ENCODE data around the gene SLC11A1.

Gene SLC11A1

DNA sequence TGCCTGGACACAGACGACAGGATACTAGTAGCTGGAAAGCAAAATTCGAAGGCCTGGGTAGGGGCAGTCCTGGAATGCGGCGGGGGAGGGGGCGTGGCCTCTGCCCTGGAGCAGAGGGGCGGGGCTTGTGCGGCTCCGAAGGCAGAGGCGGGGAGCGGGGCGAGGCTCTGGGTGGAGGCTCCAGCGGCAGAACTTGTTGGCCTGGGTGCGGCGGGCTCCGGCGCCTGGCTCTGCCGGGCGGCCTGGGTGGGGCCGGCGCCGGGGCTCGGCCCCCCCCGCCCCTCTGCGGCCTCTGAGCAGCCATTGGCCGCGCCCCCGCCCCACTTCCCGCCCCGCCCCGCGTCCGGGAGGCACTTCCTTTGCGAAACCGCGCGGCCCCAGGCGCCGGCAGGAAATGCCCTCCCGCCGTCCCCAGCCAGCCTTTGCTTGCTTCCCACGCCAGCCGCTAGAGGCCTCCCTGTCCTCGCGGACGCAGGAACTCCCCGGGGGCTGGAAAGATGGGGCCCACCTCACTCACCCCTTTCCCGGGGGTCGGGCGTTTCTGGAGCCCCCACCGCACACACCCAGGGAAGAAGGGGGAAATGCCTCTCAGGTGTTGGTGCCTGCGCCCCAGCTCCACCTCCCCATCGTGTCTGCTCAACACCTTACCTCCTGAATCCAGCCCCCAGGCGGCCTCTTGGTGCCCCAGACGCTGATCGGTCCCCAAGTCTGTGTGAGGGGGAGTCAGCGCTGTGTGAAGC is 24.3 kb downstream of the SLC11A1 start:
- peak; percentile 84 to 91 for DNase-seq

DNA sequence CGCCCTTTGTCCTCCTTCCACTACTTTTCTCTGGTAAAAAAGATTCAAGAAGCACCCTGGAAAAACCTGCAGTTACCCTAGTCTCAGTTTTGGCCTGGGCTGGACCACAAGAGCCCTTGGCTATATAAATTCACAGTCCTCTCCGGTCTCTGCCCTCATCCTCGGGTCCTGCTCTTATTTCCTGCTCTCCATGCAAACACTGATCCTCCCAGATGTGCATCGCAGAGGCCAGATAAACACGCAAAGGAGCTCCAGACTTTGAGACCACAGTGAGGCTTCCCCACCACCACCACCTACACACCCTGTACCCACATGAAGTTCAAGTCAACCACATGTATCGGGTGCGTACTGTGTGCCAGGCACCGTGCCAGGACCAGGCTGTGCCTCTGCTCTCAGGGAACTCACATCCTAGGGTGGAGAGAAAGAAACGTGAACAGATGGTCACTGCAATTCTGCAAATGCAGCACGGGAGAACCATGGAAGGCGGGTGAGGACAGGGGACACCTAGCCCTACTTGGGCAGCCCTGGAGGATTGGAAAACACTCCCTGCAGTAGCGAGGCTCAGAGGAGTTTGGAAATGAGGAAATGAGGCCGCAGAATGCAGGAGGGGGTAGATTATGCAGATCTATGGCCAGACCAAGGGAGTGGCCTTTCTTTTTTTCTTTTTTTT is 25.0 kb downstream of the SLC11A1 start:
- peak; percentile 45 to 78 for DNase-seq

DNA sequence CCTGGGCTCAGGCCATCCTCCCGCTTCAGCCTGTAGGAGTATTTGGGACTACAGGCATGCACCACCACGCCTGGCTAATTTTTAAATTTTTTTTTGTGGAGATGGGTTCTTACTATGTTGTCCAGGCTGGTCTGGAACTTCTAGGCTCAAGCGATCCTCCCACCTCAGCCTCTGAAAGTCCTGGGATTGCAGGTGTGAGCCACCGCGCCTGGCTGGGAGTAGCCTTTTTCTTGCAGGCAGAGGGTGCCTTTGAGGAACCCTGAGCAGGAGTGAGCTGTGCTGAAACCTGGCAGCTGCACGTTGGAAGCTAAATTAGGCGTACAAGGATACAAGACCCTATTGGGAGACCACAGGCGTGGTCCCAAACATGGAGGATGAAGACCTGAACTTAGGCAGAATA is 25.6 kb downstream of the SLC11A1 start:
- DNase-seq = no peak

DNA sequence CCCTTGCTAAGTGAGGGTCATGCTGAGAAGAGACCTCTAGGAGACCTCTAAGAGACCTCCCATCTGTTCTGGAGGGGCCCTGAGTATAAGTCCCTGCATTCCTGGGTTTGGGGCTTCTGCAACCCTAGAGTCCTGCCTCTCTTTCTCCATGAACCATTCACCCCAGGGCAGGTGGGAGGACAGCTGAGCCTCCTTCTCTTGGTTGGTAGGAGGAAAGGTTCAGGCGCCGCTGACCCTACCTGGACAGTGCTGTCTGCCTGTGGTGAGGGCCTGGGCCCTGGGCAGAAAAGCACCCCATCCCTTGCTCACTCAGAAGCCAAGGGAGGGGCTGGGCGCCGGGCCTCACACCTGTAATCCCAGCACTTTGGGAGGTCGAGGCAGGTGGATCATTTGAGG is 36.2 kb downstream of the SLC11A1 start:
- no peak for DNase-seq

DNA sequence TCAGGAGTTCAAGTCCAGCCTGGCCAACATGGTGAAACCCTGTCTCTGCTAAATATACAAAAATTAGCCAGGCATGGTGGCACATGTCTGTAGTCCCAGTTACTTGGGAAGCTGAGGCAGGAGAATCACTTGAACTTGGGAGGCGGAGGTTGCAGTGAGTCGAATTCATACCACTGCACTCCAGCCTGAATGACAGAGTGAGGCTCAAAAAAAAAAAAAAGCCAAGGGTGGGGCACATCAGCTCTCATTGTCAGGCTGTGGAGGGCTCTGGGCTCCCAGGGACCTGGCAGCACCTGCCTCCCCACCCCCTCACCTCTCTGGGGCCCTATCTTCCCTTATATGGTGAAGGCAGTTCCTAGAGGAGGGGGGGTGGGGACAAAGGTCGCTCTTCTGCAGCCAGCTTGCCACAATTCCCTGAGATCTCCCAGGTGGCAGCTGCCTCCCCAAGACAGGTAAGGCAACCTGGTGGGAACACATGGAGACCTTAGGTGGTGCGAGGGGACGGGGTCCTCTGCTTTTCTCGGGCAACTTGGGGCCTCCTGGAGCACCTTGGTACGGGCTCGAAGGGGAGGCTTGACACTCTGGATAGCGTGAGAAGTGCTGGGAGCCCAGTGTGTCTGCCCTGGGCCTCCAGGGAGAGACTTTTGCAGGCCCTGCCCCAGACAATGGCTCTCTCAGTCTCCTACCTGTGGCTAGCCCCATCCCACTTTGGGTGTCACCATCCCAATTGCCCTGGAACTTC is 36.8 kb downstream of the SLC11A1 start, which contains the start of gene VIL1:
VIL1 (plus strand) TSS at position 407 of the 742 bp plus-strand sequence. CDS start 4,656 bp downstream, outside the sequence.
- DNase-seq = no peak

DNA sequence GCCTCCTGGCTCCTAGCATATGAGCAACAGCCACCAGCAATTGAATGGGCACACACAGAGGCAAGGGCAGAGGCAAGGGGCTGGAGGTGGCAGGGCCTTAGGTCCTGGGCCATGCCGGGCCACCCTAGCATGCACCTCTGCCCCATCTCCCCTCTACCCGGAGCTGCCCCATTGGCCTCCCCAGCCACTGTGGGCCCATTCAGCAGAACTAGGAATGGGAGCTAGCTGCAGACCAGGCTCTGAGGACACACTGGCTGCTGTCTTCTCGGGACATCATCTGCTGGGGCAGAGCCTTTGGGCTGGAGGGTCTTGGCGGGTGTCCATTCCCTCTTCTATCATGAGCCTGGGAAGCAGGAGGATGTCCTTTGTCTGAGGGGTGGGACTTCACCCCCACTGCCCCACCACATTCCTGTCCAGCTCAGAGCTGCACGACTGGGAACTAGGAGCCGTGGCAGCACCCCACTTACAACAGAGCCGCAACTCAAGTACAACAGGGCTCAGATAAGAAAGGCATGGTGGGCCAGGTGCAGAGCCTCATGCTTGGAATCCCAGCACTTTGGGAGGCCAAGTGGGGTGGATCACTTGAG is 37.6 kb downstream of the SLC11A1 start:
- DNase-seq = no peak

DNA sequence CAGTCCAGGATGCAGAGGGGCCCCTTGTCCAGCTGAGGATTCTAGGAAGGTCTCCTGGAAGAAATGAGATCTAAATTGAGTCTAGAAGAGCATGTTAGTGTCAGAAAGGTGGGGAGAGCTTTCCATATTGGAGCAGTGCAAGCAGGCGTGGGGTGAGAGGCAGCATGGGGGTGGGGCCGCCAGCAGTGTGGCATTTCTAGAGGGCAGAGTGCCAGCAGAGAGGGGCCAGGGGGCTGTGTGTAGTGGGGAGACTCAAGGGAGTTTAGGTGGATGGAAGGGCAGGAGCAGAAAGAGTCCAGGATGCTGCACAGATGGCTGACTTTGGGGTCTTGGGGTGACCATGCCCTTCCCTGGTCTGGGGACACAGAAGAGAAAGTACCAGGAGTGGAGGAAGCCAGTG is 39.0 kb downstream of the SLC11A1 start:
- no peak for DNase-seq

DNA sequence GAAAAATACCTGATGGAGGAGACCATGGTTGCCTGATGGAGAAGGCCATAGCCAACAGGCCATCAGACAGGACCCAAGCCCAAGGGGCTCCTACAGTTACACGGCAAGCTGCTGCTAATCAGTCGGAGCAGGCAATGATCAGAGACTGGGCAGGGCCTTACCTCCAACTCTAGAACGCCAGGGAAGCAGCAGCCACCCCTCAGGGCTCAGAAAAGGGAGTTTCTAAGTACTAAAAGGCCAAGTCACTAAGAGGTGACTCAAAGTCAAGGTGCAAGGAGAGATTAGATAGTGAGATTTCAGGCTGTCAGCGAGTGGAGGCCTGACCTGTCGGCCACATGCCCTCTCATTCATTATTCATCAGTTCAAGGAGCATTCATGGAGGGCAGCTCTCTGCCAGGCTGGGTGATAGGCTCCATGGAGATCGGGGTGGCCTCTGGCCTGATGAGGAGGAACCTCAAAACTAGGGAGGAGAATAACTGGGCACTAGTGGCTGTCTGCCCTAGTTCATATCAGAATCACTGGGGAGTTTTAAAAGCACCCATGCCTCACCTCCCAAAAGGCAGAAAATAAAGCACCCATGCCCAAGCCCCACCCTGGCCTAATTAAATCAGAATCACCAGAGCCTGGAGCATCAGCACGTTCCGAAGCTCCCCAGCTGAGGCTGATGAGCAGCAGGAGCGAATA is 40.5 kb downstream of the SLC11A1 start:
- DNase-seq = no peak

DNA sequence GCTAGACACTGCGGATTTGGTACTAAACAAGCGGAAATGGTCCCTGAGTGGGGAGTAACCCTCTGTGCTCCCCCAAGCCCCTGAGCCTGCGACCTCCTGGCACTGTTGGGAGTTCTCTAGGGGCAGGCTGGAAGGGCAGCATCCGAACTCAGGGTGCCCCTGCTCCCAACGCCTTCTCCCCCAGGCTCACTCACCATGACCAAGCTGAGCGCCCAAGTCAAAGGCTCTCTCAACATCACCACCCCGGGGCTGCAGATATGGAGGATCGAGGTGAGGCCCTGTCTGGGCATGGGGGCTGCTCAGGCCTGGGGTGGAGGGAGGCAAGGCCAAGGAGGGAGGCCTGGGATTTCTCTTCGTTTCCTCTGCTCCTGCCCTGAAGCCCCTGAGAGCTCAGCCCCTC is 41.5 kb downstream of the SLC11A1 start:
- no peak for DNase-seq

DNA sequence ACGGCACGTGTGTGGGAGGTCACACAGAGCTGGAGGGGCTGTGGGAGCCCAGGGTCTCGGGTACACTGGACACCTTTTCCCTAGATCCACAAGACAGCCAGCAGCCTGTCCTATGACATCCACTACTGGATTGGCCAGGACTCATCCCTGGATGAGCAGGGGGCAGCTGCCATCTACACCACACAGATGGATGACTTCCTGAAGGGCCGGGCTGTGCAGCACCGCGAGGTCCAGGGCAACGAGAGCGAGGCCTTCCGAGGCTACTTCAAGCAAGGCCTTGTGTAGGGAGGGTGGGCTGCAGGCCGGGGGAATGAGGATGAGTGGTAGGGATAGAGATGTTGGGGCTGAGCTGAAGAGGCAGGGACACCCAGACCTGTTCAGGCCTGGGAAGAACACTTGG is 43.5 kb downstream of the SLC11A1 start:
- DNase-seq = no peak

DNA sequence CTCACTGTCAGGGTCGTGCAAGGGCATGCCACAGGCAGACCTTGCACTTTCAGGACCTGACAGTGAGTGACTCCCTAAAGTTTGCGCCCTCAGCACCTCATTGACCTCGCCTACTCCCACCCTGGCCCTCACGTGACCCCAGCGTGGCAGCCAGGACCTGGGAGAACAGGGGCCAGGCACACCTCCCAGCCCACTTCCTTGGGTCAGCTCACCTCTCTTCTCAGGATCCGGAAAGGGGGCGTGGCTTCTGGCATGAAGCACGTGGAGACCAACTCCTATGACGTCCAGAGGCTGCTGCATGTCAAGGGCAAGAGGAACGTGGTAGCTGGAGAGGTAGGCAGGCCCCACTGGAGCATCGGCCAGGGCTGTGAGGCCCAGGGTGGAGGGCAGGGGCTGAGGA is 45.7 kb downstream of the SLC11A1 start:
- DNase-seq = no peak

DNA sequence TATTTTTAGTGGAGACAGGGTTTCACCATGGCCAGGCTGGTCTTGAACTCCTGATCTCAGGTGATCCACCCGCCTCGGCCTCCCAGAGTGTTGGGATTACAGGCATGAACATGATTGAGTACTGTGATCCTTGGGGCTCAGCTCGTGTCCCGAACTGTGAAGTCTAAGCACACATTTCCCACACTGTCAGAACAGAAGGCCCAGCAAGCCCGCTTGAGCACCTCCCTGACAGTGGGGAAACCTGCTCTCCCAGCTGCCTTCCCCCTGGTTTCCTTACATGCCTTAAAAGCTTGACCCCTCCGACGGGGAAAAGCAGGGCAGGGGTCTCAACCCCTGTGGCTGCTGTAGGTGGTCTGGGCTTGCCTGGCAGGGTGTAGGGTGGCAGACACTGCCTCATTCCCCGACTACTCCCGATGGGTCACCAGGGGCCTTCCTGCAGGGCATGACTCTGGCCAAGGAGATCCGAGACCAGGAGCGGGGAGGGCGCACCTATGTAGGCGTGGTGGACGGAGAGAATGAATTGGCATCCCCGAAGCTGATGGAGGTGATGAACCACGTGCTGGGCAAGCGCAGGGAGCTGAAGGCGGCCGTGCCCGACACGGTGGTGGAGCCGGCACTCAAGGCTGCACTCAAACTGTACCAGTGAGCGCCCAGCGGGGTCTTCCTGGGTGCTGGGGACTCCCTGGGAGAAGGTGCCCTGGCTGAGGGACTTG is 46.9 kb downstream of the SLC11A1 start:
- DNase-seq = no peak

DNA sequence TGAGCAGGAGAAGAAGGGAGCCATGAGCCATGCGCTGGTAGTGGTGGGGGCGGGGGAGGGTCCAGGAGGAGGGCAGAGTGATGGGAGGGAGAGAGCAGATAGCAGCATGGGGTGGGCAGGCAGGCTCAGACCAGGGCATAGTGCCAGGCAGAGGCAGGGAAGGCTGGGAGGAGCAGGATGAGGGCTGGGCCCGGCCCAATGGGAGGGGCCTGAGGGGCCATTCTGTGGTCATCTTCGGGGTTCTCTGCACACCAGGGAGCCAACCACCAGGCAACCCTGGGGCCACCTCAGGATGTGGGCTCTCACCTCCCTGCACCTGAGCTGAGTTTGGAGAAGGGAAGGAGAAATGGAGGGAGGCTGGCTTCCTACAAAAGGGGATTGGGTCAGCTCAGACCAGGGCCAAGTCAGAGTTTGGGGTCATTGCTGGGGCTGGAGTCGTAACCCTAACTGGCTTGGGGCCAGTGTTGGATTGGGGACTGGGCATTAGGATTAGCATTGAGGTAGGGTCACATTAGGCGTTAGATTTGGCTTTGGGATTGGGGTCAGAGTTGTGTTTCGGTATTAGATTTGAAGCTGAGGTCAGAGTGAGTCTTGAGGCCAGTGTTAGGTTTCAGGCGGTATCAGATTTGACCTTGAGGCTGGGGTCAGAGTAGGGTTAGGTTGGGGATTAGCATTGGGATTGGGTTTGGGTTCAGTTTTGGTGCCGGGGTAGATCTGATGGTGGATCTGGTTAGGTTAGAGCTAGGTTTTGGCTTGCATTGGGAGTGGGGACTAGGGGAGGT is 48.0 kb downstream of the SLC11A1 start:
- no peak for DNase-seq

DNA sequence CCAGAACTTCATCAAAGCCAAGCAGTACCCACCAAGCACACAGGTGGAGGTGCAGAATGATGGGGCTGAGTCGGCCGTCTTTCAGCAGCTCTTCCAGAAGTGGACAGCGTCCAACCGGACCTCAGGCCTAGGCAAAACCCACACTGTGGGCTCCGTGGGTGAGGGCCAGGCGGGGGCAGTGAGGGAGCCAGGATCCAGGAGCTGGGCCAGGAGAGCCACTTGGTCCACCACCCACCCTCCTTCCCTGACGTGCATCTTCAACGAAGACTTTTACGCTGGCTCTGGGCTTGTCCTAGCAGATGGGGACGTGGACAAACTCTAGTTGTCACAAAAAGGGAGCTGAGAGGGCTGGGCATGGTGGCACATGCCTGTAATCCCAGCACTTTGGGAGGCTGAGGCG is 48.6 kb downstream of the SLC11A1 start:
- no peak for DNase-seq

DNA sequence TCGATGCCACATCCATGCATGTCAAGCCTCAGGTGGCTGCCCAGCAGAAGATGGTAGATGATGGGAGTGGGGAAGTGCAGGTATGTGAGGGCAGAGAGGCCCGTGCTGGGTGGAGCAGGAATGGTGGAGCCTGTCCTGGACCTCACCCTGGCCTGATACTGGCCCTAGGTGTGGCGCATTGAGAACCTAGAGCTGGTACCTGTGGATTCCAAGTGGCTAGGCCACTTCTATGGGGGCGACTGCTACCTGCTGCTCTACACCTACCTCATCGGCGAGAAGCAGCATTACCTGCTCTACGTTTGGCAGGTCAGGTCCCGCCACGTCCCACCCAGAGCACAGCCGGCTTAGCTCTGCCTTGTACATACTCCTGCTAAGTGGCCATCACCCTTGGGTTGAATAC is 49.8 kb downstream of the SLC11A1 start:
- DNase-seq = no peak

DNA sequence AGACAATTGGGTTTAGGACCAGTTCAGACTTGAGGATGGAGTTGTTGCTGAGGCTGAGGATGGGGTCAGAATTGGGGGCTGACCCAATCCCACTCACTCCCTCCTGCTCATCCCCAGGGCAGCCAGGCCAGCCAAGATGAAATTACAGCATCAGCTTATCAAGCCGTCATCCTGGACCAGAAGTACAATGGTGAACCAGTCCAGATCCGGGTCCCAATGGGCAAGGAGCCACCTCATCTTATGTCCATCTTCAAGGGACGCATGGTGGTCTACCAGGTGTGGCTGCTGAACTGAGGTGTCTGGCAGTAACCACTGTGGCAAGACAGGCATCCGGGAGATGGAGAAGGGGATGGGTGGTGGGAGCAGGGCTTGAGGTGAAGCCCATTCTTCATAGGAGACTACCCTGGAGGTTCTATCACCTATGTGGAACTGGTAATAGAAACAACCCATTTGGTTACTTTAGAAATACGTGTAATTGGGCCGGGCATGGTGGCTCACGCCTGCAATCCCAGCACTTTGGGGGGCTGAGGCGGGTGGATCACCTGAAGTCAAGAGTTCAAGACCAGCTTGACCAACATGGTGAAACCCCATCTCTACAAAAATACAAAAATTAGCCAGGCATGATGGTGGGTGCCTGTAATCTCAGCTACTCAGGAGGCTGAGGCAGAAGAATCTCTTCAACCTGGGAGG is 50.7 kb downstream of the SLC11A1 start:
- DNase-seq = no peak

DNA sequence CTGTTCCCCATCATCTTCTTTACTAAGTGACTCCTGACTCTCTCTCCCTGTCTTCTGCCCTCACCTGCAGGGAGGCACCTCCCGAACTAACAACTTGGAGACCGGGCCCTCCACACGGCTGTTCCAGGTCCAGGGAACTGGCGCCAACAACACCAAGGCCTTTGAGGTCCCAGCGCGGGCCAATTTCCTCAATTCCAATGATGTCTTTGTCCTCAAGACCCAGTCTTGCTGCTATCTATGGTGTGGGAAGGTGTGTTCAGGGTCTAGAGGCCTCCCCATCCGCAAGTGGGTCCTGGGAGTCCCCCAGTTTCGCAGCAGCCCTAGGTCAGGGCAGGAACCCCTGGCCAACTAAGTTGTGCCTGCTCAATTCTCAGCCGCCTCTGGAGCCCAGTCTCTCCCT is 52.4 kb downstream of the SLC11A1 start:
- no peak for DNase-seq

DNA sequence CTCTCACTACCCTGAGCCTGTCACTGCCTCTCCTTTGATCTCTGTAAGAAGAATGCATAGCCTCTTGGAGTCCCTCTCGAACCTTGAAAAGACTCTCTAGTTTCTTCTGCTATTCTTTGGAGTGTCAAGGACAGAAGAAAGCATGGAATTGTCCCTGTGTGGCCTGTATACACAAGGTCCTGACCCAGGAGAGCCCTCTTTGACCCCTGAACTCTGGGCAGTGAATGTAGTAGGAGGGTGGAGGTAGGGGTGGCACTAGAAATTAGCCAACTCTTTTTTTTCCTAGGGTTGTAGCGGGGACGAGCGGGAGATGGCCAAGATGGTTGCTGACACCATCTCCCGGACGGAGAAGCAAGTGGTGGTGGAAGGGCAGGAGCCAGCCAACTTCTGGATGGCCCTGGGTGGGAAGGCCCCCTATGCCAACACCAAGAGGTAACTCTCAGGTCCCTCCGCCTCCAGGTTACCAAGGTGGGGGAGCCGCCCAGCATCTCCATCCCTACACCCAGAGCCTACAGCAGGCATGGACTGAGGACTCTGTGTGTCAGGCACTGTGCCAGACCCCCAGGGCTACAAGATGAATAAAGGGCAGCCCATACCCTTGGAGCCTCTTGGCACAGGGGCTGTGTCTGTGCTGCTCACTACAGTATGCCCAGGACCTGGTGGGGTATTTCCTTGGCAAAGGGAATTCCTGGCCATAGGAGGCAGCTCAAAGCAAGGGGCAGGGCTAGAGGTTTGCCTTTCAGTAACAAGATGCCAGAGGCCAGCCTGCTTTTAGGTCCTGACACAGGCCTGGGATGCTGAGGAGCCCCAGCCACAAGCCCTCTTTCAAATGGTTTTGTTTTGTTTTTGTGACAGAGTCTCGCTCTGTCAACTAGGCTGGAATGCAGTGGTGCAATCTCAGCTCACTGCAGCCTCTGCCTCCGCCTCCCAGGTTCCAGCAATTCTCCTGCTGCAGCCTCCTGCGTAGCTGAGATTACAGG is 53.2 kb downstream of the SLC11A1 start:
- DNase-seq = no peak

DNA sequence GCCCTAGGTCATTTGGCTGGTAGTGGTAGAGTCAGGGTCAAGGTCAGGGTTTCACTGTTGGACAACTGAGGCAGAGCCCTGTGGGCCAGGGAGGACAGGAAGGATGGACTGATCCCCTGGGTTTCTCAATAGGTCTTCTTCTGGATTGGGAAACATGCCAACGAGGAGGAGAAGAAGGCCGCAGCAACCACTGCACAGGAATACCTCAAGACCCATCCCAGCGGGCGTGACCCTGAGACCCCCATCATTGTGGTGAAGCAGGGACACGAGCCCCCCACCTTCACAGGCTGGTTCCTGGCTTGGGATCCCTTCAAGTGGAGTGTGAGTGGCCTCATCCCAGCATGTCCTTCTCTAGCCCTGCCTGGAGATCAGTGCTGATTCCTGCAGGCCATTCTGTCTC is 54.9 kb downstream of the SLC11A1 start:
- DNase-seq = no peak

DNA sequence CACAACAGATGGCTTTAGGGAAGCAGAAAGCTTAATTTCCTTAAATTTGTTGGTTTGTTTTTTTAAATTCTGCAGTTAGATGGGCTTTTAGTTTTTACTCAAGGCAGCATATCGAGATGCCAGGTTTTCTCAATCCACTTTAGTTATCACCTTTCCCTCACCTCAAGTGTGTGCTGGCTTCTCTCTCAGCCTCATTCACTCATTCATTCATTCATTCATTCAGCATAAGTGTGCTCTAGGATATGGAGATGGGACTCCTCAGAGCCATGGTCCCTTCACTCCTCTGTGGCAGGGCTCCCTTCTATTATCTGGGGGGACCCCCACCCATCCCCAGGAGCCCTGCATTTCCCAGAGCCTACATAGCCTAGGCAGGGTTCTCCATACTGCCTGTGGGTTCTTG is 55.9 kb downstream of the SLC11A1 start:
- DNase-seq = no peak

All from NCI-H524 (cell line).